Esophagus muscularis mucosa (tissue), 4 donors: ENCODE results near the gene DOCK1. TPM values are rescaled to one million over a fixed set of nuclear protein-coding genes. Genes with fewer than 3 reads are reported as not detected.

Experiments used
- DNase-seq: peaks from one replicate; pipeline ENCODE4 v3.0.0-alpha.2; 2017; ENCODE audit errors: extremely low spot score
- H3K27ac ChIP-seq, 4 donors: fragments of 200-600 bp; sonication (generic); replicated peaks in 1 of 4; 1 replicate in 3 of 4; 2 replicates in 1 of 4; pipeline ENCODE4 v1.5.1; 2016 to 2019; ENCODE audit warnings: mild to moderate bottlenecking in 1 of 4
- H3K27me3 ChIP-seq, 4 donors: fragments of 200-600 bp; sonication (generic); one replicate each; pipeline versions ENCODE4 v1.5.1 to v1.6.0; 2016 to 2019
- H3K36me3 ChIP-seq, 4 donors: fragments of 200-600 bp; sonication (generic); one replicate each; pipeline ENCODE4 v1.5.1; 2016 to 2019
- H3K4me1 ChIP-seq, 4 donors: fragments of 200-600 bp; sonication (generic); one replicate each; pipeline ENCODE4 v1.5.1; 2016 to 2019
- H3K4me3 ChIP-seq, 4 donors: fragments of 200-600 bp; sonication (generic); 1 replicate in 2 of 4; 2 replicates in 2 of 4; pipeline ENCODE4 v1.5.1; 2016 to 2019; ENCODE audit warnings: mild to moderate bottlenecking in 4 of 4, moderate library complexity in 1 of 4
- H3K9me3 ChIP-seq, 4 donors: fragments of 200-600 bp; sonication (generic); 1 replicate in 3 of 4; 2 replicates in 1 of 4; pipeline ENCODE4 v1.5.1; 2016 to 2019
- EP300 ChIP-seq: sonication (generic); formaldehyde crosslinking; IDR thresholded peaks from one replicate; pipeline ENCODE4 v1.6.1; 2017; ENCODE audit warnings: antibody characterized with exemption
- POLR2A ChIP-seq: fragments of 450-650 bp; IDR thresholded peaks from one replicate; pipeline ENCODE4 v1.6.1; 2017; ENCODE audit warnings: antibody characterized with exemption, moderate library complexity, mild to moderate bottlenecking, low read depth
- POLR2AphosphoS5 ChIP-seq, 2 donors: sonication (generic); formaldehyde crosslinking; IDR thresholded peaks; one replicate each; pipeline ENCODE4 v1.6.1; 2017; ENCODE audit warnings: antibody characterized with exemption in 2 of 2
- WGBS: methylation state at CpG from one replicate; pipeline ENCODE4 v1.1.5; 2018; 5-methylcytosine and 5-hydroxymethylcytosine counted together
- intact Hi-C: fragments of 100-400 bp; cut with DNase I; formaldehyde crosslinking; loops from one replicate; pipeline ENCODE4 v1.15.1; 2023
- total RNA-seq, 4 donors: library from RNA; depleted of rRNA; stranded (reverse); fragments of >200 nt; gene quantifications; one replicate each; pipeline versions ENCODE4 v1.1.0 to v1.2.1, GENCODE V29; 2016
- TF ChIP-seq, protein P1 (sequence below), 3 experiments: fragments of 200-600 bp in 2 of 3; fragments of 450-650 bp in 1 of 3; sonication (generic) in 2 of 3; IDR thresholded peaks; one replicate each; pipeline ENCODE4 v1.5.1; 2017 to 2019; ENCODE audit warnings: antibody characterized with exemption in 3 of 3, mild to moderate bottlenecking in 2 of 3, moderate library complexity in 1 of 3

The DOCK1 gene
- total RNA-seq, 4 donors from 2014 or later = 41.4 to 60.3 (median 55.3) TPM

DNA sequence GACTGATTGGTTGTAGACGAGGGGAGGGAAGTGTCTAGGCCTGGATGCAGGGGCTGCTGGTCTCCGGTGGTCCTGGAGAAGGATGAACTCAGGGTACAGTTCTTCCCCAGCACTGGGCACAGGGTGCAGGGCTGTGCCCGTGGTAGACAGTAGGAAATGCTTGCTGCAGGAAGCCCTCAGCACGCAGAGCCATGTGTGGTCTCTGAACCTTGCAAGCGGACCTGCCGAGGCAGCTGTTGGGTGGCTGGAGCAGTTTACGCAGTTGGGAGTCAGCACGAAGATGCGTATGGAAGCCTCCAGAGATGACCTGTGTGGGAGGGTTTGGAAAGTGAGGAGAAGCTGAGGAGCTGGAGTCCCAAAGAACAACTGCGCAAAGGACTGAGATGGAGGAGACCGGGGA lies 39.0 kb downstream of the DOCK1 start:
- no peak overlapping the region for H3K27ac ChIP-seq
- peaks cover 0 to 7% (median 0%) of the 10 kb centered on the region in 4 donors for H3K36me3 ChIP-seq
- TF ChIP-seq EP300 (no peak), POLR2A (no peak), POLR2AphosphoS5 (IDR thresholded peaks at IDR 0.05) (no peak)
- TF ChIP-seq, protein P1, sequence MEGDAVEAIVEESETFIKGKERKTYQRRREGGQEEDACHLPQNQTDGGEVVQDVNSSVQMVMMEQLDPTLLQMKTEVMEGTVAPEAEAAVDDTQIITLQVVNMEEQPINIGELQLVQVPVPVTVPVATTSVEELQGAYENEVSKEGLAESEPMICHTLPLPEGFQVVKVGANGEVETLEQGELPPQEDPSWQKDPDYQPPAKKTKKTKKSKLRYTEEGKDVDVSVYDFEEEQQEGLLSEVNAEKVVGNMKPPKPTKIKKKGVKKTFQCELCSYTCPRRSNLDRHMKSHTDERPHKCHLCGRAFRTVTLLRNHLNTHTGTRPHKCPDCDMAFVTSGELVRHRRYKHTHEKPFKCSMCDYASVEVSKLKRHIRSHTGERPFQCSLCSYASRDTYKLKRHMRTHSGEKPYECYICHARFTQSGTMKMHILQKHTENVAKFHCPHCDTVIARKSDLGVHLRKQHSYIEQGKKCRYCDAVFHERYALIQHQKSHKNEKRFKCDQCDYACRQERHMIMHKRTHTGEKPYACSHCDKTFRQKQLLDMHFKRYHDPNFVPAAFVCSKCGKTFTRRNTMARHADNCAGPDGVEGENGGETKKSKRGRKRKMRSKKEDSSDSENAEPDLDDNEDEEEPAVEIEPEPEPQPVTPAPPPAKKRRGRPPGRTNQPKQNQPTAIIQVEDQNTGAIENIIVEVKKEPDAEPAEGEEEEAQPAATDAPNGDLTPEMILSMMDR (IDR thresholded peaks at IDR 0.05) = no peak
- intact Hi-C loops = no loop called here
- no peak for DNase-seq
- H3K9me3 ChIP-seq = no peaks in the 10 kb centered on the region
- no peaks in the 10 kb centered on the region for H3K27me3 ChIP-seq
- WGBS = 96% methylated on average over 9 of the region's 11 CpGs
- no peak overlapping the region for H3K4me3 ChIP-seq
- H3K4me1 ChIP-seq = peaks cover 0 to 12% (median 8%) of the 10 kb centered on the region in 4 donors

- H3K27me3 ChIP-seq = no peaks in the 10 kb centered on the region
- no peaks in the 10 kb centered on the region for H3K9me3 ChIP-seq
- intact Hi-C loops = no loop called here
- 93% methylated on average over 15 of the region's 15 CpGs for WGBS
- no peak overlapping the region for H3K27ac ChIP-seq
- peaks cover 0 to 7% (median 0%) of the 10 kb centered on the region in 4 donors for H3K36me3 ChIP-seq
- DNase-seq = no peak
- H3K4me1 ChIP-seq = peaks cover 0 to 15% (median 8%) of the 10 kb centered on the region in 4 donors
- no peak overlapping the region for H3K4me3 ChIP-seq
- TF ChIP-seq, protein P1 (IDR thresholded peaks at IDR 0.05) = no peak
- TF ChIP-seq POLR2A (no peak), EP300 (no peak), POLR2AphosphoS5 (IDR thresholded peaks at IDR 0.05) (no peak)
These were observed 40.3 kb downstream of the DOCK1 start for GRCh38 chr10:126945351-126946030.

GRCh38 chr10:126946746-126947145 lies 41.5 kb downstream of the DOCK1 start:
- Histone ChIP-seq H3K27ac (no peak overlapping the region), H3K4me1 (peaks cover 0 to 15% (median 7%) of the 10 kb centered on the region in 4 donors), H3K27me3 (no peaks in the 10 kb centered on the region), H3K4me3 (no peak overlapping the region), H3K9me3 (no peaks in the 10 kb centered on the region), H3K36me3 (peaks cover 0 to 7% (median 0%) of the 10 kb centered on the region in 4 donors)
- TF ChIP-seq, protein P1 (IDR thresholded peaks at IDR 0.05) = no peak
- TF ChIP-seq POLR2A = no peak
- no peak for TF ChIP-seq POLR2AphosphoS5 (IDR thresholded peaks at IDR 0.05)
- no peak for TF ChIP-seq EP300
- 100% methylated on average over 6 of the region's 6 CpGs for WGBS
- DNase-seq = no peak
- intact Hi-C loops = no loop called here

DNA sequence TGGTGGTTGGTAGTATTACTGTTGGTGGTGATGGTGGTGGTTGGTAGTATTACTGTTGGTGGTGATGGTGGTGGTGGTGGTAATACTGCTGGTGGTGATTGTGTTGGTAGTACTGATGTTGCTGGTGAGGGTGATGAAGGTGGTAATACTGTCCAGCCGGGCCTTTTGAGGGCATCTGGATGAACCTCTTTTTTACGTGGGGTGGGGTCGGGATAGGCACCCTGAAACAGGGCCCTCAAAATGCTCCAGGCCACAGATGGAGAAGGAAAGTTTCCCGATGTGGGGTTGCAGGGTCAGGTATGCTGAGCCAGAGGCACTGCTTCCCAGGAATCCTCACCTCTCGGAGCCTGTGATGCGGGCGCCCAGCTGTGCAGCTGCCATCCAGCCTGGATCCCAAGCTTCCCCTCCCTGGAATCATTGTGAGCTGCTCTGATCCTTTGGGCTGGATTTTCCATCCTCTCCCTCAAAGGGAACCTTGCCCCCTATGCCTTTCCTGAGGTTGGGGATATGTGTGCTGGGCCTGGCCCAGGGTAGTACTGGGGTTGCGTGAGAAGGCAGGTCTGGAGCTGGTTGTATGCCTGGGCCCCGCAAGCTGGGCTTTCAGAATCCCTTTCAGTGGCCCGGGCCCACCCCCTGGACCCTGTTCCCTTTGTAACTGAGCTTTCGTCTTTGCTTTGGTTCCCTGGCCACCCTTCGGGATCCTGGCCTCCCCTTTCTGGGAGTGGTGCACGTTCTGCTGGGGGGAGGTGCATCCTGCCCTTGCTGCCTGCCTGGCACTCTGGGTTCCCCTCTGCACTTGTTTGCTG lies 43.3 kb downstream of the DOCK1 start:
- Histone ChIP-seq H3K4me1 (peaks cover 0 to 15% (median 7%) of the 10 kb centered on the region in 4 donors), H3K9me3 (no peaks in the 10 kb centered on the region), H3K36me3 (peaks cover 0 to 7% (median 0%) of the 10 kb centered on the region in 4 donors), H3K27ac (no peak overlapping the region), H3K27me3 (no peaks in the 10 kb centered on the region), H3K4me3 (no peak overlapping the region)
- WGBS = 99% methylated on average over 11 of the region's 13 CpGs
- no peak for TF ChIP-seq POLR2A
- TF ChIP-seq POLR2AphosphoS5 (IDR thresholded peaks at IDR 0.05) = no peak
- TF ChIP-seq, protein P1 (IDR thresholded peaks at IDR 0.05) = no peak
- no peak for TF ChIP-seq EP300
- DNase-seq = no peak
- intact Hi-C loops = no loop called here
